WTC11 (cell line): ENCODE data around the gene CKM. TPM values are rescaled to one million over a fixed set of nuclear protein-coding genes. Genes with fewer than 3 reads are reported as not detected.

Experiments used
- ATAC-seq: fragments of 200-7000 bp; cut with Tn5 transposase; 2 replicates; pipeline ENCODE4 v1.10.0; 2021; ENCODE audit warnings: mild to moderate bottlenecking, moderate library complexity
- CTCF ChIA-PET: fragments of 300-600 bp; sonication (Branson Sonifier 250); formaldehyde crosslinking; loops from one replicate; lab custom pipeline; 2021; ENCODE audit warnings: antibody characterized with exemption; lab: Charles Lee
- POLR2A ChIA-PET: fragments of 350-600 bp; sonication (Branson Sonifier 250); formaldehyde crosslinking; loops from one replicate; lab custom pipeline; 2021; ENCODE audit warnings: antibody characterized with exemption; lab: Charles Lee
- DNase-seq: peaks from one replicate; pipeline ENCODE4 v3.0.0; 2021; ENCODE audit warnings: low spot score
- H3K27ac Mint-ChIP-seq: 2 replicates; pipeline ENCODE4 v1.8.0; 2021; ENCODE audit warnings: mixed read lengths
- H3K27me3 Mint-ChIP-seq: 2 replicates; pipeline ENCODE4 v1.8.0; 2021; ENCODE audit warnings: low read depth, mild to moderate bottlenecking, moderate library complexity, mixed read lengths
- H3K36me3 Mint-ChIP-seq: 2 replicates; pipeline ENCODE4 v1.8.0; 2021; ENCODE audit warnings: mixed read lengths
- H3K4me1 Mint-ChIP-seq: 2 replicates; pipeline ENCODE4 v1.8.0; 2022; ENCODE audit warnings: mixed read lengths
- H3K4me3 Mint-ChIP-seq: 2 replicates; pipeline ENCODE4 v1.8.0; 2021; ENCODE audit warnings: mild to moderate bottlenecking, moderate library complexity, mixed read lengths
- H3K9me3 Mint-ChIP-seq: 2 replicates; pipeline ENCODE4 v1.8.0; 2021; ENCODE audit warnings: mixed read lengths
- CBFB ChIP-seq: sonication (generic); formaldehyde crosslinking; IDR thresholded peaks from 2 replicates; pipeline ENCODE4 v1.8.1; 2022; ENCODE audit warnings: mild to moderate bottlenecking, low read depth, missing genetic modification reagents
- EMX1 ChIP-seq: fragments of 250-450 bp; sonication (Bioruptor Pico); IDR thresholded peaks from 2 replicates; pipeline ENCODE4 v1.8.0; 2021; ENCODE audit warnings: mild to moderate bottlenecking
- ESRRA ChIP-seq: sonication (generic); formaldehyde crosslinking; IDR thresholded peaks from 2 replicates; pipeline ENCODE4 v1.8.1; 2022; ENCODE audit warnings: mild to moderate bottlenecking, missing genetic modification reagents, borderline replicate concordance
- IRF2 ChIP-seq: sonication (generic); formaldehyde crosslinking; IDR thresholded peaks from 2 replicates; pipeline ENCODE4 v1.8.0; 2022; ENCODE audit warnings: low read depth, missing genetic modification reagents, borderline replicate concordance
- JUN ChIP-seq: sonication (generic); formaldehyde crosslinking; IDR thresholded peaks from 2 replicates; pipeline ENCODE4 v1.8.0; 2023; ENCODE audit warnings: mild to moderate bottlenecking, missing genetic modification reagents
- NR1H2 ChIP-seq: sonication (generic); formaldehyde crosslinking; IDR thresholded peaks from 2 replicates; pipeline ENCODE4 v1.9.0; 2021; ENCODE audit warnings: mild to moderate bottlenecking, moderate library complexity, missing genetic modification reagents
- RELA ChIP-seq: sonication (generic); formaldehyde crosslinking; IDR thresholded peaks from 2 replicates; pipeline ENCODE4 v1.8.1; 2022; ENCODE audit warnings: missing genetic modification reagents, mild to moderate bottlenecking, borderline replicate concordance
- SOX15 ChIP-seq: fragments of 250-450 bp; sonication (Bioruptor Pico); IDR thresholded peaks from 2 replicates; pipeline ENCODE4 v1.9.0; 2021; ENCODE audit warnings: mild to moderate bottlenecking
- TEAD4 ChIP-seq: sonication (generic); formaldehyde crosslinking; IDR thresholded peaks from 2 replicates; pipeline ENCODE4 v1.8.0; 2022; ENCODE audit warnings: mild to moderate bottlenecking, missing genetic modification reagents
- ZNF263 ChIP-seq: sonication (generic); formaldehyde crosslinking; IDR thresholded peaks from 2 replicates; pipeline ENCODE4 v1.8.1; 2022; ENCODE audit warnings: low read depth, mild to moderate bottlenecking, moderate library complexity, missing genetic modification reagents
- ZNF671 ChIP-seq: fragments of 250-450 bp; sonication (Bioruptor Pico); IDR thresholded peaks from 2 replicates; pipeline ENCODE4 v1.8.0; 2021; ENCODE audit warnings: mild to moderate bottlenecking
- total RNA-seq: library from RNA; stranded (reverse); gene quantifications from 3 replicates; pipeline ENCODE4 v1.2.3, GENCODE V29; 2021
- TF ChIP-seq, protein P1 (sequence below): sonication (generic); formaldehyde crosslinking; IDR thresholded peaks from 2 replicates; pipeline ENCODE4 v1.8.1; 2023; ENCODE audit warnings: mild to moderate bottlenecking, missing genetic modification reagents
- TF ChIP-seq, protein P2 (sequence below): sonication (generic); formaldehyde crosslinking; conservative IDR thresholded peaks from 2 replicates; pipeline ENCODE4 v1.8.1; 2023; ENCODE audit warnings: mild to moderate bottlenecking, low read depth, missing genetic modification reagents, moderate library complexity
- TF ChIP-seq, protein P3 (sequence below): fragments of 200-600 bp; IDR thresholded peaks from 2 replicates; pipeline ENCODE4 v1.8.0; 2022; ENCODE audit warnings: antibody characterized with exemption
- TF ChIP-seq, protein P4 (sequence below): sonication (generic); formaldehyde crosslinking; IDR thresholded peaks from 2 replicates; pipeline ENCODE4 v1.8.1; 2023; ENCODE audit warnings: mild to moderate bottlenecking, missing genetic modification reagents
- TF ChIP-seq, protein P5 (sequence below): sonication (generic); formaldehyde crosslinking; IDR thresholded peaks from 2 replicates; pipeline ENCODE4 v1.8.0; 2022; ENCODE audit warnings: mild to moderate bottlenecking, missing genetic modification reagents
- TF ChIP-seq, protein P6 (sequence below): sonication (generic); formaldehyde crosslinking; IDR thresholded peaks from 2 replicates; pipeline ENCODE4 v1.8.0; 2023; ENCODE audit warnings: mild to moderate bottlenecking, missing genetic modification reagents
- TF ChIP-seq, protein P7 (sequence below): fragments of 250-450 bp; sonication (Bioruptor Pico); IDR thresholded peaks from 2 replicates; pipeline ENCODE4 v1.9.0; 2021; ENCODE audit warnings: mild to moderate bottlenecking

The CKM gene
- total RNA-seq, 1 experiment from 2014 or later = not detected

DNA sequence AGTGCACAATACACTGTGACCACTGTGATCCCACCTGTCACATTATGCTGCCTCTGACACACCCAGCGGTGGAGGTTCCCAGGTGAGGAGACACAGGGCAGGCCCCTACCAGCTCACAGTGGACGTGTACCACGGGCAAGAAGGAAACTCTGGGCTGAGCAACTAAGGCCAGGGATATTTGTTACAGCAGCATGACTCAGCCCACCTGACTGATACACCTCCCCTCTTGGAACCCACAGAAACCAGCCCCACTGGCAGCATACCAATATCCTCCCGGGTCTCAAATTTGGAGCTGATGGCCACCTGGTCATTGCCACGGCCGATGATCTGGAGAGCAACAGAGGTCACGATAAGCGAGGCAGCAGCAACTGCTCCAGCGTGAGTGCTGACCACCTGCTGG, 32.7 kb upstream of the CKM start:
- Mint-ChIP-seq H3K9me3 (no peaks in the 10 kb centered on the region), H3K27ac (no peak overlapping the region), H3K36me3 (peaks cover 69% of the 10 kb centered on the region), H3K27me3 (no peaks in the 10 kb centered on the region)
- ATAC-seq = no peak
- no peak for DNase-seq
- TF ChIP-seq, protein P1, sequence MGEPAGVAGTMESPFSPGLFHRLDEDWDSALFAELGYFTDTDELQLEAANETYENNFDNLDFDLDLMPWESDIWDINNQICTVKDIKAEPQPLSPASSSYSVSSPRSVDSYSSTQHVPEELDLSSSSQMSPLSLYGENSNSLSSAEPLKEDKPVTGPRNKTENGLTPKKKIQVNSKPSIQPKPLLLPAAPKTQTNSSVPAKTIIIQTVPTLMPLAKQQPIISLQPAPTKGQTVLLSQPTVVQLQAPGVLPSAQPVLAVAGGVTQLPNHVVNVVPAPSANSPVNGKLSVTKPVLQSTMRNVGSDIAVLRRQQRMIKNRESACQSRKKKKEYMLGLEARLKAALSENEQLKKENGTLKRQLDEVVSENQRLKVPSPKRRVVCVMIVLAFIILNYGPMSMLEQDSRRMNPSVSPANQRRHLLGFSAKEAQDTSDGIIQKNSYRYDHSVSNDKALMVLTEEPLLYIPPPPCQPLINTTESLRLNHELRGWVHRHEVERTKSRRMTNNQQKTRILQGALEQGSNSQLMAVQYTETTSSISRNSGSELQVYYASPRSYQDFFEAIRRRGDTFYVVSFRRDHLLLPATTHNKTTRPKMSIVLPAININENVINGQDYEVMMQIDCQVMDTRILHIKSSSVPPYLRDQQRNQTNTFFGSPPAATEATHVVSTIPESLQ (CRISPR knock-in tag) = no peak
- TF ChIP-seq SOX15 (CRISPR knock-in tag) (no peak), ZNF263 (CRISPR knock-in tag) (no peak), CBFB (CRISPR knock-in tag) (no peak), IRF2 (CRISPR knock-in tag) (no peak), TEAD4 (CRISPR knock-in tag) (no peak), RELA (CRISPR knock-in tag) (no peak), JUN (CRISPR knock-in tag) (no peak), ZNF671 (CRISPR knock-in tag) (no peak), NR1H2 (CRISPR knock-in tag) (no peak), ESRRA (CRISPR knock-in tag) (no peak), EMX1 (CRISPR knock-in tag) (no peak)
- TF ChIP-seq, protein P2, sequence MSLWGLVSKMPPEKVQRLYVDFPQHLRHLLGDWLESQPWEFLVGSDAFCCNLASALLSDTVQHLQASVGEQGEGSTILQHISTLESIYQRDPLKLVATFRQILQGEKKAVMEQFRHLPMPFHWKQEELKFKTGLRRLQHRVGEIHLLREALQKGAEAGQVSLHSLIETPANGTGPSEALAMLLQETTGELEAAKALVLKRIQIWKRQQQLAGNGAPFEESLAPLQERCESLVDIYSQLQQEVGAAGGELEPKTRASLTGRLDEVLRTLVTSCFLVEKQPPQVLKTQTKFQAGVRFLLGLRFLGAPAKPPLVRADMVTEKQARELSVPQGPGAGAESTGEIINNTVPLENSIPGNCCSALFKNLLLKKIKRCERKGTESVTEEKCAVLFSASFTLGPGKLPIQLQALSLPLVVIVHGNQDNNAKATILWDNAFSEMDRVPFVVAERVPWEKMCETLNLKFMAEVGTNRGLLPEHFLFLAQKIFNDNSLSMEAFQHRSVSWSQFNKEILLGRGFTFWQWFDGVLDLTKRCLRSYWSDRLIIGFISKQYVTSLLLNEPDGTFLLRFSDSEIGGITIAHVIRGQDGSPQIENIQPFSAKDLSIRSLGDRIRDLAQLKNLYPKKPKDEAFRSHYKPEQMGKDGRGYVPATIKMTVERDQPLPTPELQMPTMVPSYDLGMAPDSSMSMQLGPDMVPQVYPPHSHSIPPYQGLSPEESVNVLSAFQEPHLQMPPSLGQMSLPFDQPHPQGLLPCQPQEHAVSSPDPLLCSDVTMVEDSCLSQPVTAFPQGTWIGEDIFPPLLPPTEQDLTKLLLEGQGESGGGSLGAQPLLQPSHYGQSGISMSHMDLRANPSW = no peak
- TF ChIP-seq, protein P3, sequence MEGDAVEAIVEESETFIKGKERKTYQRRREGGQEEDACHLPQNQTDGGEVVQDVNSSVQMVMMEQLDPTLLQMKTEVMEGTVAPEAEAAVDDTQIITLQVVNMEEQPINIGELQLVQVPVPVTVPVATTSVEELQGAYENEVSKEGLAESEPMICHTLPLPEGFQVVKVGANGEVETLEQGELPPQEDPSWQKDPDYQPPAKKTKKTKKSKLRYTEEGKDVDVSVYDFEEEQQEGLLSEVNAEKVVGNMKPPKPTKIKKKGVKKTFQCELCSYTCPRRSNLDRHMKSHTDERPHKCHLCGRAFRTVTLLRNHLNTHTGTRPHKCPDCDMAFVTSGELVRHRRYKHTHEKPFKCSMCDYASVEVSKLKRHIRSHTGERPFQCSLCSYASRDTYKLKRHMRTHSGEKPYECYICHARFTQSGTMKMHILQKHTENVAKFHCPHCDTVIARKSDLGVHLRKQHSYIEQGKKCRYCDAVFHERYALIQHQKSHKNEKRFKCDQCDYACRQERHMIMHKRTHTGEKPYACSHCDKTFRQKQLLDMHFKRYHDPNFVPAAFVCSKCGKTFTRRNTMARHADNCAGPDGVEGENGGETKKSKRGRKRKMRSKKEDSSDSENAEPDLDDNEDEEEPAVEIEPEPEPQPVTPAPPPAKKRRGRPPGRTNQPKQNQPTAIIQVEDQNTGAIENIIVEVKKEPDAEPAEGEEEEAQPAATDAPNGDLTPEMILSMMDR = no peak
- TF ChIP-seq, protein P4, sequence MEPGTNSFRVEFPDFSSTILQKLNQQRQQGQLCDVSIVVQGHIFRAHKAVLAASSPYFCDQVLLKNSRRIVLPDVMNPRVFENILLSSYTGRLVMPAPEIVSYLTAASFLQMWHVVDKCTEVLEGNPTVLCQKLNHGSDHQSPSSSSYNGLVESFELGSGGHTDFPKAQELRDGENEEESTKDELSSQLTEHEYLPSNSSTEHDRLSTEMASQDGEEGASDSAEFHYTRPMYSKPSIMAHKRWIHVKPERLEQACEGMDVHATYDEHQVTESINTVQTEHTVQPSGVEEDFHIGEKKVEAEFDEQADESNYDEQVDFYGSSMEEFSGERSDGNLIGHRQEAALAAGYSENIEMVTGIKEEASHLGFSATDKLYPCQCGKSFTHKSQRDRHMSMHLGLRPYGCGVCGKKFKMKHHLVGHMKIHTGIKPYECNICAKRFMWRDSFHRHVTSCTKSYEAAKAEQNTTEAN (CRISPR knock-in tag) = no peak
- TF ChIP-seq, protein P5, sequence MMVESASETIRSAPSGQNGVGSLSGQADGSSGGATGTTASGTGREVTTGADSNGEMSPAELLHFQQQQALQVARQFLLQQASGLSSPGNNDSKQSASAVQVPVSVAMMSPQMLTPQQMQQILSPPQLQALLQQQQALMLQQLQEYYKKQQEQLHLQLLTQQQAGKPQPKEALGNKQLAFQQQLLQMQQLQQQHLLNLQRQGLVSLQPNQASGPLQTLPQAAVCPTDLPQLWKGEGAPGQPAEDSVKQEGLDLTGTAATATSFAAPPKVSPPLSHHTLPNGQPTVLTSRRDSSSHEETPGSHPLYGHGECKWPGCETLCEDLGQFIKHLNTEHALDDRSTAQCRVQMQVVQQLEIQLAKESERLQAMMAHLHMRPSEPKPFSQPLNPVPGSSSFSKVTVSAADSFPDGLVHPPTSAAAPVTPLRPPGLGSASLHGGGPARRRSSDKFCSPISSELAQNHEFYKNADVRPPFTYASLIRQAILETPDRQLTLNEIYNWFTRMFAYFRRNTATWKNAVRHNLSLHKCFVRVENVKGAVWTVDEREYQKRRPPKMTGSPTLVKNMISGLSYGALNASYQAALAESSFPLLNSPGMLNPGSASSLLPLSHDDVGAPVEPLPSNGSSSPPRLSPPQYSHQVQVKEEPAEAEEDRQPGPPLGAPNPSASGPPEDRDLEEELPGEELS = no peak
- TF ChIP-seq, protein P6, sequence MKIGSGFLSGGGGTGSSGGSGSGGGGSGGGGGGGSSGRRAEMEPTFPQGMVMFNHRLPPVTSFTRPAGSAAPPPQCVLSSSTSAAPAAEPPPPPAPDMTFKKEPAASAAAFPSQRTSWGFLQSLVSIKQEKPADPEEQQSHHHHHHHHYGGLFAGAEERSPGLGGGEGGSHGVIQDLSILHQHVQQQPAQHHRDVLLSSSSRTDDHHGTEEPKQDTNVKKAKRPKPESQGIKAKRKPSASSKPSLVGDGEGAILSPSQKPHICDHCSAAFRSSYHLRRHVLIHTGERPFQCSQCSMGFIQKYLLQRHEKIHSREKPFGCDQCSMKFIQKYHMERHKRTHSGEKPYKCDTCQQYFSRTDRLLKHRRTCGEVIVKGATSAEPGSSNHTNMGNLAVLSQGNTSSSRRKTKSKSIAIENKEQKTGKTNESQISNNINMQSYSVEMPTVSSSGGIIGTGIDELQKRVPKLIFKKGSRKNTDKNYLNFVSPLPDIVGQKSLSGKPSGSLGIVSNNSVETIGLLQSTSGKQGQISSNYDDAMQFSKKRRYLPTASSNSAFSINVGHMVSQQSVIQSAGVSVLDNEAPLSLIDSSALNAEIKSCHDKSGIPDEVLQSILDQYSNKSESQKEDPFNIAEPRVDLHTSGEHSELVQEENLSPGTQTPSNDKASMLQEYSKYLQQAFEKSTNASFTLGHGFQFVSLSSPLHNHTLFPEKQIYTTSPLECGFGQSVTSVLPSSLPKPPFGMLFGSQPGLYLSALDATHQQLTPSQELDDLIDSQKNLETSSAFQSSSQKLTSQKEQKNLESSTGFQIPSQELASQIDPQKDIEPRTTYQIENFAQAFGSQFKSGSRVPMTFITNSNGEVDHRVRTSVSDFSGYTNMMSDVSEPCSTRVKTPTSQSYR = no peak
- TF ChIP-seq, protein P7, sequence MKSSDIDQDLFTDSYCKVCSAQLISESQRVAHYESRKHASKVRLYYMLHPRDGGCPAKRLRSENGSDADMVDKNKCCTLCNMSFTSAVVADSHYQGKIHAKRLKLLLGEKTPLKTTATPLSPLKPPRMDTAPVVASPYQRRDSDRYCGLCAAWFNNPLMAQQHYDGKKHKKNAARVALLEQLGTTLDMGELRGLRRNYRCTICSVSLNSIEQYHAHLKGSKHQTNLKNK (CRISPR knock-in tag) = no peak
- TF ChIP-seq, all 79 proteins: peak for 0
- Mint-ChIP-seq H3K4me1 (no peaks in the 10 kb centered on the region), H3K4me3 (no peak overlapping the region)
- ChIA-PET POLR2A (interaction anchor here (0.5 to 0.6 kb wide), 2 partner anchors 130 to 137 kb away, joined by 3 read pairs; no protein-coding TSS in a partner anchor), CTCF (no interaction called here)
